Thoracic aorta (tissue), 2 donors: ENCODE data around the gene ADCY4. TPM values are rescaled to one million over a fixed set of nuclear protein-coding genes. Genes with fewer than 3 reads are reported as not detected.

ENCODE experiments used
- ATAC-seq: fragments of 150-250 bp; one replicate; pipeline ENCODE4 v1.8.0; 2017; ENCODE audit warnings: low read depth; ENCODE audit not compliant: insufficient number of reproducible peaks, low FRiP score
- DNase-seq: peaks from one replicate; pipeline ENCODE4 v3.0.0-alpha.2; 2020; ENCODE audit warnings: low spot score
- H3K27ac ChIP-seq, 2 donors: fragments of 200-600 bp; sonication (generic); 1 replicate in 1 of 2; 2 replicates in 1 of 2; pipeline ENCODE4 v1.5.1; 2016; ENCODE audit warnings: mild to moderate bottlenecking in 2 of 2, moderate library complexity in 2 of 2
- H3K27me3 ChIP-seq: fragments of 200-600 bp; sonication (generic); replicated peaks from 2 replicates; pipeline ENCODE4 v1.6.0; 2016; ENCODE audit warnings: mild to moderate bottlenecking; ENCODE audit not compliant: insufficient read depth
- H3K36me3 ChIP-seq: fragments of 200-600 bp; sonication (generic); one replicate; pipeline ENCODE4 v1.5.1; 2016
- H3K4me1 ChIP-seq, 2 donors: fragments of 200-600 bp; sonication (generic); 1 replicate in 1 of 2; 2 replicates in 1 of 2; pipeline versions ENCODE4 v1.5.1 to v1.6.0; 2016; ENCODE audit warnings: low read depth in 2 of 2, mild to moderate bottlenecking in 1 of 2; ENCODE audit not compliant: control insufficient read depth in 1 of 2
- H3K4me3 ChIP-seq: fragments of 200-600 bp; sonication (generic); 2 replicates; pipeline ENCODE4 v1.5.1; 2016; ENCODE audit warnings: mild to moderate bottlenecking
- H3K9me3 ChIP-seq: fragments of 200-600 bp; sonication (generic); 2 replicates; pipeline ENCODE4 v1.5.1; 2016
- CTCF ChIP-seq: fragments of 200-600 bp; sonication (generic); IDR thresholded peaks from one replicate; pipeline ENCODE4 v1.5.1; 2019; ENCODE audit warnings: antibody characterized with exemption
- total RNA-seq, 2 donors: library from RNA; depleted of rRNA; stranded (reverse); fragments of >200 nt; gene quantifications; one replicate each; pipeline versions ENCODE4 v1.1.0 to v1.2.3, GENCODE V29; 2016

The ADCY4 gene
- total RNA-seq, 2 donors from 2014 or later, result 25.5 to 28.7 TPM

- ATAC-seq (no peak), DNase-seq (no peak)
- Histone ChIP-seq H3K36me3 (peaks cover 6% of the 10 kb centered on the region), H3K4me1 (peaks cover 10 to 38% of the 10 kb centered on the region in 2 donors), H3K9me3 (no peaks in the 10 kb centered on the region), H3K27ac (peak overlapping the region; percentile 98), H3K4me3 (peak overlapping the region; percentile 97), H3K27me3 (no peaks in the 10 kb centered on the region)
- TF ChIP-seq CTCF, result no peak
These were observed 33.8 kb upstream of the ADCY4 start for GRCh38 chr14:24368562-24369252.

- peak overlapping the region; percentile 97 for H3K4me3 ChIP-seq
- H3K27ac ChIP-seq, result peak overlapping the region; percentile 98
- peaks cover 6% of the 10 kb centered on the region for H3K36me3 ChIP-seq
- TF ChIP-seq CTCF, result no peak
- no peaks in the 10 kb centered on the region for H3K27me3 ChIP-seq
- DNase-seq (no peak), ATAC-seq (no peak)
- peaks cover 10 to 38% of the 10 kb centered on the region in 2 donors for H3K4me1 ChIP-seq
- no peaks in the 10 kb centered on the region for H3K9me3 ChIP-seq
These were observed 33.3 kb upstream of the ADCY4 start for GRCh38 chr14:24368212-24368561.

- ATAC-seq (peak; percentile 59), DNase-seq (peak; percentile 67)
- peak within 1 kb of the TSS; percentile 98 for H3K27ac ChIP-seq
- no peak for TF ChIP-seq CTCF
- peak within 1 kb of the TSS; percentile 97 for H3K4me3 ChIP-seq
- H3K9me3 ChIP-seq, result no peaks in the 10 kb centered on the region
- no peaks in the 10 kb centered on the region for H3K27me3 ChIP-seq
- H3K36me3 ChIP-seq, result peaks cover 6% of the 10 kb centered on the region
- peaks cover 10 to 38% of the 10 kb centered on the region in 2 donors for H3K4me1 ChIP-seq
These were observed 32.8 kb upstream of the ADCY4 start, which contains the start of gene NFATC4 for GRCh38 chr14:24367514-24368211. TSS of gene NFATC4 (plus strand) at chr14:24368184. CDS start at chr14:24368341, 157 bp downstream.

- DNase-seq (peak; percentile 59), ATAC-seq (peak; percentile 57)
- peaks cover under 1% of the 10 kb centered on the region for H3K36me3 ChIP-seq
- peak overlapping the region; percentile 97 for H3K4me3 ChIP-seq
- no peaks in the 10 kb centered on the region for H3K27me3 ChIP-seq
- H3K9me3 ChIP-seq, result no peaks in the 10 kb centered on the region
- peak overlapping the region; percentile 96 to 98 for H3K27ac ChIP-seq
- peaks cover 10 to 38% of the 10 kb centered on the region in 2 donors for H3K4me1 ChIP-seq
- no peak for TF ChIP-seq CTCF
These were observed 32.0 kb upstream of the ADCY4 start for GRCh38 chr14:24366721-24367513.

- Histone ChIP-seq H3K27me3 (no peaks in the 10 kb centered on the region), H3K9me3 (no peaks in the 10 kb centered on the region), H3K4me1 (peaks cover 10 to 38% of the 10 kb centered on the region in 2 donors), H3K27ac (peak overlapping the region; percentile 96 to 98), H3K36me3 (no peaks in the 10 kb centered on the region), H3K4me3 (peak overlapping the region; percentile 97)
- ATAC-seq, result no peak
- TF ChIP-seq CTCF, result no peak
- DNase-seq, result no peak
These were observed 31.5 kb upstream of the ADCY4 start for GRCh38 chr14:24366413-24366720.
